Kidney epithelial cell (primary cell): Measurements from ENCODE around the gene MELK. TPM values are rescaled to one million over a fixed set of nuclear protein-coding genes. Genes with fewer than 3 reads are reported as not detected.
"Not testable (repeated sequence)": the region's sequence is repeated elsewhere in the genome, so short reads cannot be mapped to it uniquely, and the experiment has no call there.

Experiments used
- DNase-seq: peaks from one replicate; pipeline ENCODE4 v3.0.0-alpha.2; 2010; ENCODE audit warnings: low read depth
- H3K27me3 ChIP-seq: 2 replicates; pipeline ENCODE4 v1.6.0; 2011; ENCODE audit warnings: low read length; ENCODE audit not compliant: control insufficient read depth, insufficient read depth
- H3K36me3 ChIP-seq: 2 replicates; pipeline ENCODE4 v1.5.1; 2011; ENCODE audit warnings: low read length; ENCODE audit not compliant: control insufficient read depth, insufficient read depth
- H3K4me3 ChIP-seq: 2 replicates; pipeline ENCODE4 v1.5.1; 2011; ENCODE audit warnings: low read depth, mild to moderate bottlenecking, control low read depth, low read length
- CTCF ChIP-seq: IDR thresholded peaks from 2 replicates; pipeline ENCODE4 v1.5.1; 2011; ENCODE audit warnings: mild to moderate bottlenecking, moderate library complexity, low read length, control low read depth, inconsistent platforms; ENCODE audit not compliant: insufficient read depth, poor library complexity, severe bottlenecking
- total RNA-seq: library from RNA; depleted of rRNA; stranded (reverse); fragments of >200 nt; gene quantifications from 2 replicates; pipeline ENCODE4 v1.2.3, GENCODE V29; 2015

Gene MELK
- total RNA-seq, 1 donor from 2014 or later = 15.0 TPM

GRCh38 chr9:36551129-36551528 is 21.6 kb upstream of the MELK start:
- Histone ChIP-seq H3K36me3 (no peaks in the 10 kb centered on the region), H3K27me3 (no peaks in the 10 kb centered on the region), H3K4me3 (no peak overlapping the region)
- no peak for TF ChIP-seq CTCF
- DNase-seq = no peak

GRCh38 chr9:36551910-36552309 is 20.8 kb upstream of the MELK start:
- H3K36me3 ChIP-seq = no peaks in the 10 kb centered on the region
- DNase-seq = no peak
- H3K4me3 ChIP-seq = no peak overlapping the region
- H3K27me3 ChIP-seq = no peaks in the 10 kb centered on the region
- no peak for TF ChIP-seq CTCF

DNA sequence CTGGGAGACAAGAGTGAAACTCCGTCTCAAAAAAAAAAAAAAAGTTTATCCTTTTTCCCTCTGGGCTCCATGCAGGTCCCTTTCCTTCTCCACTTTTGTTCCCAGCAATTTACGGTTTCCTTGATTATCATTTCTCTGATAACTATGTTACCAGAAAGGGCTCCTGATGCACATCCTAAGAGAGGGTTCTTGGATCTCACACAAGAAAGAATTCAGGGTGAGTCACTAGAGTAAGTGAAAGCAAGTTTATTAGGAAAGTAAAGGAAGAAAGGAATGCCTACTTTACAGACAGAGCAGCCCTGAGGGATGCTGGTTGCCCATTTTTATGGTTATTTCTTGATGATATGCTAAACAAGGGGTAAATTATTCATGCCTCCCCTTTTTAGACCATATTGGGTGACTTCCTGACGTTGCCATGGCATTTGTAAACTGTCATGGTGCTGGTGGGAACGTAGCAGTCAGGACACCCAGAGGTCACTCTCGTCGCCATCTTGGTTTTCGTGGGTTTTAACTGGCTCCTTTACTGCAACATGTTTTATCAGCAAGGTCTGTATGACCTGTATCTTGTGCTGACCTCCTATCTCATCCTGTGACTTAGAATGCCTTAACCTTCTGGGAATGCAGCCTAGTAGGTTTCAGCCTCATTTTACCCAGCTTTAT is 13.5 kb upstream of the MELK start:
- no peak overlapping the region for H3K4me3 ChIP-seq
- no peaks in the 10 kb centered on the region for H3K27me3 ChIP-seq
- no peak for TF ChIP-seq CTCF
- H3K36me3 ChIP-seq = no peaks in the 10 kb centered on the region
- no peak for DNase-seq

GRCh38 chr9:36560771-36561170 is 11.9 kb upstream of the MELK start:
- no peak for TF ChIP-seq CTCF
- Histone ChIP-seq H3K4me3 (no peak overlapping the region), H3K27me3 (no peaks in the 10 kb centered on the region), H3K36me3 (no peaks in the 10 kb centered on the region)
- DNase-seq = no peak

- DNase-seq, H3K27me3 ChIP-seq: not testable (repeated sequence)
These were observed 9.9 kb upstream of the MELK start for GRCh38 chr9:36562801-36563200.

DNA sequence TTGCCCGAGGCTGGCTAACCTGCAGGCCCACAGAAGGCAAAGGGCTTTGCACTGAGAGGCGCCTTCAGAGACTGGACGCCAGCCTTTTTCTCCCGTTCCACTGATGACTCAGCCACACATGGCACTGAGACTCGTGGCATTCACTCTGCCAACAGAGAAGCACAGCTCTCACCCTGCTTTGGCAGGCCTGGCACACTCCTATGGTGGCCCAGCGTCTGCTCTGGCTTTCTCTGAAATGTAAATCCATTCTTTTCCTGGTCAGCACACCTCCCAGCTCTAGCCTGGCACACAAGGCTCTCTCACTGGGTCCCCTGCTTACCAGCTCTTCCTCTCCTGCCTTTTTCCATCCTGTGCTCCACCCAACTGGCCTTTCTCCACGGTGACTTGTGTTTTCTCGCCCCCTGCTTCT is 5.9 kb upstream of the MELK start:
- Histone ChIP-seq H3K4me3 (no peak overlapping the region), H3K27me3 (no peaks in the 10 kb centered on the region), H3K36me3 (no peaks in the 10 kb centered on the region)
- no peak for DNase-seq
- TF ChIP-seq CTCF = no peak

More at GRCh38 chr9:36562801-36563200, 9.9 kb upstream of the MELK start:
- not testable (repeated sequence) for H3K4me3 ChIP-seq, H3K36me3 ChIP-seq

DNA sequence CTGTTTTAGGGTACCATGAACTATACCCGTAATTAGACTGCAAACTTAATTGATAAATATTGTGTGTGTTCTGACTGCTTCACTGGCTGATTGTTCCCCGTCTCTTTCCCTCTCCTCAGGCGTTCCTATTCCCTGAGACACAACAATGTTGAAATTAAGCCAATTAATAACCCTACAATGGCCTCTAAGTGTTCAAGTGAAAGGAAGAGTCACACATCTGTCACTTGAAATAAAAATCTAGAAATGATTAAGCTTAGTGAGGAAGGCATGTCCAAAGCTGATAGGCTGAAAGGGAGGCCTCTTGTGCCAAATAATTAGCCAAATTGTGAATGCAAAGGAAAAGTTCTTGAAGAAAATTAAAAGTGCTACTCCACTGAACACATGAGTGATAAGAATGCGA is 4.0 kb upstream of the MELK start:
- not testable (repeated sequence) for DNase-seq, H3K27me3 ChIP-seq, H3K4me3 ChIP-seq, H3K36me3 ChIP-seq
